Stimulated activated CD8-positive, alpha-beta memory T cell treated with anti-CD3 and anti-CD28 coated beads, Interleukin-15, amount 100 ng/mL, for 4 hours (primary cell): Measurements from ENCODE around the gene NF2.

Experiments
- DNase-seq, 2 donors: peaks; one replicate each; pipeline ENCODE4 v3.0.0-alpha.2; 2020; ENCODE audit warnings: low read depth in 2 of 2

NF2 gene

GRCh38 chr22:29631725-29632124 is 28.3 kb downstream of the NF2 start:
- DNase-seq, result no peak

GRCh38 chr22:29632672-29633071 is 29.2 kb downstream of the NF2 start:
- no peak for DNase-seq

- DNase-seq, result no peak
Measured at GRCh38 chr22:29633514-29634312, 30.3 kb downstream of the NF2 start.

DNA sequence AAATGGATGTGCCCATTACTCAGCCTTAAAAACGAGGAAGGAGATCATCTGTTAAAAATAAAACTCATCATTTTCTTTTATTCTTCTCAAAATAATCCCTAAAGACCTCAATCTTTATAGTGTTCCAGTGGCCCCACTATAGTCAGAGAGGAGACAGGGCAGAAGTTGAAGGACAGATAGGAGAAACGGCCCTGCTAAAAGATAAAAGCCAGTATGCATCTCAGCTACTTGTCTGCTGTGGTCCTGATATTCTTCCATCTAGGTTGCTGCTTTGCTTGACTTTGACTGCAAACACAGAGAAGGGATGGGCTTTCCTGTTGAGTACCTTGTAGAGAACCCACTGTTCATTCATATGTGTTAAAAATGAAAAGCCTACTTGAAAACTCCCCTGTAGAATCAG is 31.4 kb downstream of the NF2 start:
- no peak for DNase-seq

GRCh38 chr22:29635734-29636357 is 32.4 kb downstream of the NF2 start:
- no peak for DNase-seq

- DNase-seq, result no peak
Measured at GRCh38 chr22:29636751-29637150, 33.3 kb downstream of the NF2 start.

DNA sequence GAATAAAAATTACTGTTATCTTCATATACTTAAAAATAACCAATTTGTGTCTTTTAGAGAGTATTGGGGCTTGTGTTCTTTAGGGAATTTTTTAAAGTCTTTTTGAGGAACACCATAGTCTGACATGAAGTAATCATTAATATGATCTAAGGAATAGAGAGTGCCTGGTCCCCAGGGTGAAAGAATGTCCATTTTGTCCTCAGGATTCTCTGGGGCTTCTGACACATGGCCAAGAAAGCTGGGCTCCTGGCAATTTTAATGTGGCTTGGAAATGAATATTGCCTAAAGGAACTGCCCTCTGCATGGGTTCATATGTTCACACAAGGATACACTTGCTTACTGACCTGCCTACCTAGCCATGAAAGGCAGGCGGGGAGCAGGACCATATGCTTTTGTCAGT is 33.7 kb downstream of the NF2 start:
- no peak for DNase-seq

- no peak for DNase-seq
Measured at GRCh38 chr22:29638678-29639077, 35.2 kb downstream of the NF2 start.

DNA sequence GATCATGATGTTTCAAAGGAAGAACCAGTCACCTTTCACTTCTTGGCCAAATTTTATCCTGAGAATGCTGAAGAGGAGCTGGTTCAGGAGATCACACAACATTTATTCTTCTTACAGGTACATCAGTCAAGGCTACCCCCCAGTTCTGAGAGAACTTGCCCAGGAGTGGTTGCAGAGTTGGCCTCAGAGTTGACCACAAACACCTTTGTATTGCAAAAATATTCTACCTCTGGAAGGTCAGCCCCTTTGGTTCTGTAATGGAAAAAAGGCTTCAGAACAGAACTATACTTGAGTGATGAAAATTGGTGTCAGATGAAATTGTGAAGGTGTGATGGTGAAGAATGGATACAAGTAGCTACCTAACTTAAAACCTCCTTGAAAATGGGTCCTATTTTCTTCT is 35.7 kb downstream of the NF2 start:
- no peak for DNase-seq

DNA sequence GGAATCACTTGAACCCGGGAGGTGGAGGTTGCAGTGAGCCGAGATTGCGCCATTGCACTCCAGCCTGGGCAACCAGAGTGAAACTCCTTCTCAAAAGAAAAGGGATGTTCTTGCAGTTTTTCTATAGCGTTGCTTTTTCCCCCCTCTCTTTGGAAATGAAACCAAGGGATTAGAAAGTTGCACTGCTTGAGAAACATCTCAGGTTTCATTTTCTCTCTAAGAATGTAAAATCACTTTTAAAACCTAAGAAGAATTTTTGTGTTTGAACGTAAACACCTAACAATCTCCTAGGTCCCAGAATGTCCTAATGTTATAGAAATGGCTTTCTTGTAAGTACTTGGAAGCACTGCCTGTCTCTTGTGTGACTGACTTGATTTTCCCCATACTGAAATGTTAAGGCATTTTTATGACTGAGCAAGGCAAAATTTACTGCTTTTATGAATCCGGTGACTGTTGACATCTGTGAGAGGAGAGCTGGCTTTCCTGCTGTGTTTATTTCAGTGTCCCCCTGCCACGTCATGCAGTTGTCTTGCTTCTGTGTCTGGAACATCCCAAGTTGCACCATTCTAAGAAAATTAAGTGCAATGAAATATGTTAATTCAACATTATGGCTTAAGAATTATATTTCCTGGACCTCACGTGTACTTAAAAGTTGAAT is 37.7 kb downstream of the NF2 start:
- no peak for DNase-seq

- no peak for DNase-seq
Measured at GRCh38 chr22:29641700-29642330, 38.4 kb downstream of the NF2 start.

DNA sequence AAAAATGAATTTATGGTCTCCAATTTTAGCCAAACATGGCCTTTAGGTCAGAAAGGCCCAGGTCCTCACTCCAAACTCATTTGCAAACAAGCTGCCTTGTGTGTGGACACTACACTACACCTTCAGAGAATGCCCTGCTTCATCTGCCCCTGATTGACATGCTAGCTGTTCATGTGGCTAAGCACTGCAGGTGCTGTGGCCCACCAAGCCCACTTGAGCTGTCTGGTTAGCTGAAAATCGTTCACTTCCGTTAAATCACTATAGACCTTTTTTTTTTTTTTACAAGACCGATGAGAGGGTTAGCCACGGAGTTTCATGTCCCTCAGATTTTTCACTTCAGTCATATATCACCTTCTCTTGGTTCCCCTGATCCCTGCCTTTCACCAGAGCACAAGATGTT is 39.3 kb downstream of the NF2 start:
- DNase-seq, result no peak

GRCh38 chr22:29647954-29648737 is 44.7 kb downstream of the NF2 start:
- DNase-seq, result no peak

DNA sequence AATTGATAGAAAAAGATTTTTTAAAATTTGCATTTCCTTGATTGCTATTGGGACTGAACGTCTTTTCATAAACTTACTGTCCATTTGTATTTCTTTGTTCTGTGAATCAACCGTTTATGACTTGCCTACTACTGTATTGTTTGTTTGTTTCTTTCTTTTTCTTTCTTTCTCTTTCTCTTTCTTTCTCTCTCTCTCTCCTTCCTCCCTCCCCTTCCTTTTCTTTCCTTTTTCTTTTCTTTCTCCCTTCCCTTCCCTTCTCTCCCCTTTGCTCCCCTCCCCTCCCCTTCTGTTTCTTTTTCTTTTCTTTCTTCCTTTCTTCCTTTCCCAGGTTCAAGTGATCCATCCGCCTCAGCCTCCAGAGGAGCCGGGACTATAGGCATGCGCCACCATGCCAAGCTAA is 46.9 kb downstream of the NF2 start:
- DNase-seq, result no peak

- no peak for DNase-seq
Measured at GRCh38 chr22:29651652-29652051, 48.2 kb downstream of the NF2 start.

DNA sequence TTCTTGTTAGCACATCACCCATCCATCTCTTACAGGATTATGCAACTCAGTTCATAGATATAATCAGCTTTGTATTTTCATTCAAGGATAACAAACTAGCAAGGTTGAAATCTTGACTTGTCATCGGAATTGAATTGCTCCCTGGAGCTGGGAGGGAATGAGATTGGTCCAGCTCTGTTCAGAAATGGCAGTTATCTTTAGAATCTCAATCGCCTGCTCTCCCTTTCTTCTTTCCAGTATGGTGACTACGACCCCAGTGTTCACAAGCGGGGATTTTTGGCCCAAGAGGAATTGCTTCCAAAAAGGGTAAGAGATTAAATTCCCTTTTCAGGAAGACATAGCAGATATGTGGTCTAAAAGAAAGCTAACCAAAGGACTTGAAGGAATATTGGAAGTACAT is 51.0 kb downstream of the NF2 start:
- no peak for DNase-seq

GRCh38 chr22:29654882-29655281 is 51.4 kb downstream of the NF2 start:
- no peak for DNase-seq

DNA sequence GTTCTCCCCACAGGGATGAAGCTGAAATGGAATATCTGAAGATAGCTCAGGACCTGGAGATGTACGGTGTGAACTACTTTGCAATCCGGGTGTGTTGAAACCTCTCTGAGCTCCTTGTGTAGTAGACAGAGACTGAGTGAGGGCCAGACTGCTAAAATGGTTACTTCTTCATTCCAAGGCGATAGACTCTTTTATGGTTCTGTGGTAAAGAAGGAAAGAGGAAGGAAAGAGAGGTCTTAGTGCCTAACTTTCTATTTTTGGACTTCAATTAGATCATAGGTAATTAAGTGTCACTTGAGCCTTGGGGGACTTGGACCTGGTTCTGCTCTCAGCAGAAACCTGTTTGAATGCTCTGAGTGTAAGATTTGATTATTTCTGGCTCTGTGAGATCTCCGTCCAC is 54.7 kb downstream of the NF2 start:
- DNase-seq, result no peak

DNA sequence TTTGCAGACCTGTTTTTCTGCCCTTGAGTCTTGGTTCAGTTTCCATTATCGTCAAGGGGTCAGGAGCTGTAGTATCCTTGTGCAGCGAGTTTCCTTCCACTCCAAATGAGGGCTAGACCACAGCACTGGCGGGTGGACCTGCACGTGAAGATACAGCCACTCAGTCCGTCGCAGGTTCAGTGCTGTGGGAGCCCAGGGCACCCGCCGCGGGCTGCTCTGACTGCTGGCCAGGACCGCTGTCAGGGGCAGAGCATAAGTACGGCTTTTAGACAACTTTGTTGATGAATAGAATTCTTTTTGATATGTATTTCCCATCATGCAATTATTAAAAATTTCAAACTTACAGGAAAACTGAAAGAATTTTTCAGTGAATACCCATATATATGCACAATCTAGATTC is 56.6 kb downstream of the NF2 start:
- no peak for DNase-seq

GRCh38 chr22:29661336-29661735 is 57.9 kb downstream of the NF2 start:
- DNase-seq, result no peak

DNA sequence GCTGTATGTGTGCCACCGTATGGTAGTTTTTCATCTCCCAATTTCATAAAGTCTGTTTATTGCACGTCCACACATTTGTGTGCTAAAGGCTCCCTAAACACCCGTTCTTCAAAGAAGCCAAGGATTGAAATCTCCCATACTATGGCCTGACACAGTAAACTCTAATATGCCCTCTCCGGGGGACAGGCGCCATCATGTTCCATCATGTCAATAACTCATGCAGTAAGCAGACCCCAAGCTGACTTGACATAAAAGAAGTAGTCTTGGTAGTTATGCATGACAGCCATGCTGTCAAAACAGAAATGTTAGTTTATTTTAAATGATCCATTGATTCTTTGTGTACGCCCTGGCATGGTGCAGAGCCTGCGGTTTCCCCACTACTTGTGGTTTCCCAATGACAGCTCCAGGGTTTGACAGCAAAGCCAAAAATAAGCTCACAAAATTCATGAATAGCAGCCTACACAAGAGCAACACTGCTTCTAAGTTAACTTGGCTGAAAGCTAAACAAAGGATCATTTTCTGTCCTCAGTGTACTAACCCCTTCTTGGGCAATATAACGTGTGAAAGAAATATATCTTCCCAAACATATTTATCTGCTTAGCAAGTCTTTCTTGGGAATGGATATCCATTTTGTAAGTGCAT is 59.9 kb downstream of the NF2 start:
- DNase-seq, result no peak
